Right hindlimb (tissue), 1 donor: ENCODE results near the gene SLC7A4.

Source experiments
- DNase-seq: peaks from one replicate; pipeline ENCODE4 v3.0.0-alpha.2; 2018

Gene SLC7A4

DNA sequence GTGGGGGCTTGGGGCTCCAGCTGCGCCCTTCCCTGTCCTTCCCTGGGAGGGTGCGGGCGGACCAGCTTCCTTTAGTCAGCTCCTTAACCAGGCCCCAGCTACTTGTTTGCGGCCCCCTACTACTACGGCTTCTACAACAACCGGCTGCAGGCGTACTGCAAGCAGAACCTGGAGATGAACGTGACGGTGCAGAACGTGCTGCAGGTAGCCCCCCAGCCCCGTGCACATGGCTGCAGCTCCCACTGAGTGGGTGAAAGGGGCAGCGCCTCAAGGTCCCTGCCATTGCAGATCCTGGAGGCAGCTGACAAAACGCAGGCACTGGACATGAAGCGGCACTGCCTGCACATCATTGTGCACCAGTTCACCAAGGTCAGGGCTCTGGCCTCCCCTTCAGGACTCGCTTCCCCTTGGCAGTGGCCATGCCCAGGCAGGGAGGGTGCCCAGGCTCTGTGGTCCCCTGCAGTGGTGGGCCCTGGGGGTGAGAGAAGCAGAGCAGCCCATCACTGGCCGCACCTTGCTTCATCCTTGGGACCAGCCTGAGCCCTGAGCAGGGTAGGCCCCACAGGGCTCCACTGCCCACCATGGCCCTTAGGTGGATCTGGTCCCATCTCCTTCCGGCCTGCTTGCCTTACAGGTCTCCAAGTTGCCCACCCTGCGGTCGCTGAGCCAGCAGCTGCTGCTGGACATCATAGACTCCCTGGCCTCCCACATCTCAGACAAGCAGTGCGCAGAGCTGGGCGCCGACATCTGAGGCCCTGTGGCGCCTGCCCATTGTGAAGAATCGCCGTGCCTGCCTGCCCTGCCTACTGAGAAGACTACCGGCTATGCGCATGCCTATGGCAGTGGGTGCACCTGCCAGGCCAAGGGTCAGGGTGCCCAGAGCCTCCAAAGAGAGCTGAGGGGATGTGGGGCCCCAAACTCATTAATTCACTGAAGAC is 35.5 kb downstream of the SLC7A4 start:
- DNase-seq, result no peak

- no peak for DNase-seq
Measured at GRCh38 chr22:20996031-20996410, 36.3 kb downstream of the SLC7A4 start.

GRCh38 chr22:20995329-20996030 is 36.9 kb downstream of the SLC7A4 start:
- DNase-seq, result no peak

DNA sequence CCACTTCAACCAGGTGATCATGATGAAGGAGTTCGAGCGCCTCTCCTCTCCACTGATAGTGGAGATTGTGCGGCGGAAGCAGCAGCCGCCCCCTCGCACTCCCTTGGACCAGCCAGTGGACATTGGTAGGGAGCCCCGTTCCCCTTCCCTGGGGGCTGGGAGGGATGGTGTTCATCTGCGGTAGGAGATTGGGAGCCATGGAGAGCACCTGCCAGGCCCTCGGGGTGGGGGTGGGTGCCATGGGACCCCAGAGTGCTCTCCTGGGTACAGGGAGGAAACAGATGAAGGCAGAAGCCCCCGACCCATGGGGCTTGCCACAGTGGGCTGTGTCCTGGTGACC is 37.5 kb downstream of the SLC7A4 start:
- DNase-seq, result no peak

DNA sequence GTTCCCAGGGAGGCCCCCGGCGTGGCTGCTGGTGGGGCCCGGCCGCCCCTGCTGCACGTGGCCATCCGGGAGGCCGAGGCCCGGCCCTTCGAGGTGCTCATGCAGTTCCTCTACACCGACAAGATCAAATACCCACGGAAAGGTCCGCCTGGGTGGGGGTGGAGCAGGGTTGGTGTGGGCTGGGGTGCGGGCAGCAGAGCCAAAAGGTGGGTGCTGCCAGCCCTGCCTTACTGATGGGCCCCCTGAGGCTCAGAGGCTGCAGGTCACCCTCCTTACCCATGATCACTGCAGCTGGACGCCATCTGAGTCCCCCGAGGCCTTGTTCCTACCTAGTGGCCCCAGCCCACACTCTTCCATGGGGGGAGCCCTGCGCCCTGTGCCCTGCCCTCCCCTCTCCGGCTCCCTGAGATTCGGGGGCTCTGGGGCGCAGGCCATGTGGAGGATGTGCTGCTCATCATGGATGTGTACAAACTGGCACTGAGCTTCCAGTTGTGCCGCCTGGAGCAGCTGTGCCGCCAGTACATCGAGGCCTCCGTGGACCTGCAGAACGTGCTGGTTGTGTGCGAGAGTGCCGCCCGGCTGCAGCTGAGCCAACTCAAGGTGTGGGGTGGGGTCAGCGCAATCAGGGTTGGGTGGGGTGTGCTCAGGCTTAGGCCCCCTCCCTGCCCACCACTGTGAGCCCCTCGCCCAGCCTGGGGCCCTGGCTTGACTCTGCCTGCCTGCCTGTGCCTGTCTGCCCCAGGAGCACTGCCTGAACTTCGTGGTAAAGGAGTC is 38.0 kb downstream of the SLC7A4 start:
- no peak for DNase-seq

GRCh38 chr22:20993304-20994127 is 38.8 kb downstream of the SLC7A4 start:
- DNase-seq, result no peak

DNA sequence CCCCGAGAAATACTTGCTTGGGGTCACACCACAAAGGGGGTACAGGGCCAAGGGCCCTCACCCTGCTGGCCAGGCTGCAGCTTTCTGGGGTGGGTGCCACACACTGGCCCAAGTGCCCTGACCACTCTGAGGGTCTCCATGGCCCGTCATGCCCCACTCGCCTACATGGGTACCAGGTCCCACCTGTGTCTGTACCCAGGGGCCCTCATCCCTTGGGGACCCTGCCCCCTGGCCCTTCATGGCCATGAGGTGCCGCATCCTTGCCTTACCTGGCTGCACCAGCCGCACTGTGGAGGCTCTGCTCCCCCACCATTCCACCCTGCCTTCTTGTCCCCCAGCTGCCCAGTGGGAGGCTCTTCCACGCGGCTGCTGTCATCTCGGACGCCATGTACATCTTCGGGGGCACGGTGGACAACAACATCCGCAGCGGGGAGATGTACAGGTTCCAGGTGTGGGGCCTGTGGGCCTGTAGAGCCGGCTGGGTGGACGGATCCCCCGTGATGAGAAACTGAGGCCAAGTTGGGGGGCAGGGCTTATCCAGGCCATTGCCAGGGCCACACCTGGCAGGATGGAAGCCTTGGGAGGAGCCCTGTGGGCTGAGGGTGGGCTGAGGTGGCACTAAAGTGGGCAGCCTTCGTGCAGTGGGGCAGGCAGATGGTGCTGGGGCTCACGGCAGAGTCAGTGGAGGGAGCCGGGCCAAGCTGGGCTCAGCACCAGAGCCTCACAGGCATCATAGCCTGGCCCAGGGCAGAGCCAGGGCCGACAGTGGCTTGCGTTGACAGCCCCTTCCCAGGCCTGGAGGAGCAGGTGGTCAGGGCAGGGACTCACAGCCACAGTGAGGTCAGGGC is 39.7 kb downstream of the SLC7A4 start:
- no peak for DNase-seq

GRCh38 chr22:20992056-20992442 is 40.3 kb downstream of the SLC7A4 start:
- no peak for DNase-seq

GRCh38 chr22:20991252-20992055 is 40.9 kb downstream of the SLC7A4 start:
- DNase-seq, result no peak

DNA sequence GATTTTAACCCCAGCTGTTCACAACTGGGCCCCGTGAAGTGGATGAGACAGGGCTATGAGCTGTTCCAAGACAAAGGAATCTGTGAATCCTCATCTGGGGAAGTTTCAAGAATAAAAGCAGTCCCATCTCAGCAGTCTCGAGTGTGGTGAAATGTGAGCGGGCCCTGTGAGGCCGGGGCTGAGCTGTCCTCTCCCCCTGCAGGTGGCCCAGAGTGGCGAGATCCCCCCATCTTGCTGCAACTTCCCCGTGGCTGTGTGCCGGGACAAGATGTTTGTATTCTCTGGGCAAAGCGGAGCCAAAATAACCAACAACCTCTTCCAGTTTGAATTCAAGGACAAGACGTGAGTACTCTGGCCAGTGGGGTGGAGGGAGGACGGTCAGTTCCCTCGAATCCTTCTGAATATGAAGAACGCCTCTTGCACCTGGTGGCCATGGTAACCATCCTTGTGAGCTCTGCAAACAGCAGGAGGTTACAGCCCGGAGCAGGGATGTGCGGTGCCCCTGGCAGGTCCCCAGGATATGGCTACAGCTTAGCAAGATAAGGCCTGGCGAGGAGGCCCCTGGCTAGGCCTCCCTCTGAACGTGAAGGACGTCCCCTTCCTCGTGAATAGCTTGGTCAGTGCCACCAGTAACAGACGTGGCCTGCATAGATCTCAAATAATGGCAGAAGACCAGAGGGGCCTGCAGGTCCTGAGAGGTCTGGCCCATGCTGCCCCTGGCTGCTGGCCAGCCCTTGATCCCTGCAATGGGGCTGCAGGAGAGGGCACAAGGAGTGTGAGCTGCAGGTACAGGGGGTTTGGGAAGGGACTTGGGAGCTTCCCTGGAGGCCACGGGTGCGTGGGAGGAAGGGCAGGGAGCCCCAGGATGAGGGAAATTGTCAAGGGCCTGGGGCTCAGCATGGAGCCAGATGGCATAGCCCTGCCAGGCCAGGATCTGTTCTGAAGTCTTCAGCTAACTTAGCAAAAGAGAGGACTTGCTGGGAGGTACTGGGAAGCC is 41.9 kb downstream of the SLC7A4 start:
- DNase-seq, result no peak

- no peak for DNase-seq
Measured at GRCh38 chr22:20989323-20990138, 42.8 kb downstream of the SLC7A4 start.

GRCh38 chr22:20988573-20989322 is 43.6 kb downstream of the SLC7A4 start:
- no peak for DNase-seq

GRCh38 chr22:20987375-20987774 is 45.0 kb downstream of the SLC7A4 start:
- no peak for DNase-seq

- DNase-seq, result no peak
Measured at GRCh38 chr22:20986365-20986764, 46.0 kb downstream of the SLC7A4 start.

DNA sequence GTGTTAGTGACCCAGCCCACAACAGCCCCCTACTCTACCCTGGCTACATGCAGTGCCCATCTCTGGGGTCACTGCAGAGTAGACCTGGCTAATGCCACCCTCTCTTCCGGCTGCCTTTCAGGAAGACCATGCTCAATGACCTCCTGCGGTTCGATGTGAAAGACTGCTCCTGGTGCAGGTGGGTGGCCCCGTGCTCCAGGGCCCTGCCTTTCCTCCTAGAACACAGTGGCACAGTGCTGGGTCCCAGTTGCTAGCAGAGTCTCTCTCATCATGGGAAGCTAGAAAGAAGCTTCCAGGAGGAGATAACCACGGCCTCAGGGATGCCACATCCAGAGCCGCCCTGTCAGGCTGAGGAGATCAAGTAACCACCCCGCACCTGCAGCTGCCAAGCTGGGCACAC is 46.6 kb downstream of the SLC7A4 start:
- no peak for DNase-seq

GRCh38 chr22:20983081-20983771 is 49.1 kb downstream of the SLC7A4 start:
- DNase-seq, result no peak

DNA sequence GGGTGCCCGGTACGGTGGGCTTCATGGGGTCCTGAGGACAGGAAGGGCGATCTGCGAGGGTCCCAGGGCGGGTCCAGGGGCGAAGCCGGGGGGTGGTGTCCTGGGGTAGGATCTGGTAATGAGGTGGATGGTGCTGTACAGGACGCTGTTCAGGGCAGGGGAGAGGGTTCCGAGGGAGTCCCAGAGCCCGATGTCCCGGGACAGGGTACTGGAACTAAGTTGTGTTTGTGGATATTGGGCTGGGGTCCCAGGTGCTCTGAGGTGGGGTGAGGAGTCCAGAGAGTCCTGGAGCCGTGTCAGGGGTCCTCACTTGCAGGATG is 49.8 kb downstream of the SLC7A4 start:
- no peak for DNase-seq
